Bone marrow (tissue), 2 donors: ENCODE results near the gene GPD2.
"Not testable (repeated sequence)": the region's sequence is repeated elsewhere in the genome, so short reads cannot be mapped to it uniquely, and the experiment has no call there.

ENCODE experiments used
- DNase-seq, 2 donors: peaks; one replicate each; lab custom pipeline; 2025; lab: John Stamatoyannopoulos, UW

Gene GPD2

DNA sequence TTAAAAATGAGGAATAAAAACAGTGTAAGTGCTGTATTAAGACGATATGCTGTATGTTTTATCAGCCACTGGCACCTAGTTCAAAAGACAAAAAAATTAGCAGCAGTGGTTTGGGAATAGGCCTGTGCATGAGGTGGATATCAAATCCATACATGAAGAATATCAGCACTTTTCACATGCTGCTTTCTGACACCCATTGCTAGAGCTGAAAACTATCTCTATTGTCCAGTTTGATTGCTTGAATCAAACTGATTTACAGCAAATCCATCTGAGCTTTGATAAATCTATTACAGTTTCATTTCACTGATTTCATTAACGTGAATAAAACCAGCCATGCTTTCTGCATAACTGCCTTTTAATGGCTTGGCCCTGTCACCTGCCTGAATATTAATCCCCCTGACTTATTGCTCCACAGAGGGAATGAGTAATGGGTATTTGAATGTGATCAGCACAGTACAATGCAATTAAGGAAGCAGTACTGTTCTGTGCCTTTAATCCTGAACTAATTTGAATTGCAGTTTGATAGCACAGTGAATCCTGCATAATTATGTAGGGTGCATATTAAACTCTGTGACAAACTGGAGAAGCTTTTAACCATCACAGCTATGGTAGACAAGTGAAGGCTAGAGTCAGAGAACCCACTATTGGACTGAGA is 154.0 kb downstream of the GPD2 start:
- DNase-seq = no peak

DNA sequence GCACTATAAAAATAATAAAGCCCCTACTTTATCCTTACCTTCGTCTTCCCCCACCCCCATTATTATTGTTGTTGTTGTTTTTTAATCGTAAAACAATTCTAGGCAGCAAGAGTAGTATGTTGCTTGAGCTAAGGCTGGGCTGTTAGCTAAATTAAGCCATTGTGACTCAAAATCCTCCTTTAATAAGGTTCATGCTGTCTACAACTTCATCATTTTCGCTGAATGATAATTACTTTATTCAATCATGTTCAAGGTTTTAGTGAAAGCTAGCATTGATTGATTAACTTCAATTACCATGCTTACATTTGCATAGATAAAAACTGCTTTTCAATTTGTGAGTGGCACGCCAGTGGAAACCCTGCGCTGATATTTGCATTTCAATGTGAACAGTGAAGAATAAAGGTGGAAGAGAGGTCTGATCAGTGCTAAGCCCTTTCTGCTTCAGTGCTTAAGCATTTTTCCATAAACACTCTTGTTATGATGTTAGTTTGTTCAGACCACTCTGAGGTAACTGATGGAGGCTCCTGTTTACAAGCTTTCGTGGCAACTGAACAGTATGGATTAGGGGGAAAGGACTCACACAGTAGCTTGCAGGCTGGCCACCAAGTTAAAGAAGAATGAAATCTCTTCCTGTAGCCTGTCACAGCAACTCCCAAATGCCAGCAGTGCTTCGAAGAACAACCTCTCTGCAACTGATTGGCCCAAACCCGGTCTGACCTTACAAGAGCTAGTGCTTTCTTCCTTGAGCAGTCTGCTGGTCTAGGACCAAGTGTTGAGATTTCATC is 156.8 kb downstream of the GPD2 start:
- no peak for DNase-seq

DNA sequence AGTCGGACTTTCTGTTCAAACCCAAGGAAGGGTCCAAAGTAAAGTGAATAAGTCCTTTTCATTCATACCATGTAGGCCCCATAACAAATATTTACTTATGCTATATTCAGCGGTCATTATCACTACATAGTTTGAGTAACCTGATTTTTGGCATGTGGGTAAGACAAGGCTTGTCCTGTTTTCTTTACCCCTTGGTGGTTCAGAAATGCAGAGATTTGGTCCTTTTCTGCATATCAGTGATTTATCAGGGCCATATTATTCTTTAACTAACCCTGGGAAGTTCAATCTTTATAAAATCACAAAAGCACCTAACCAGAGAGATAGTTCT is 157.4 kb downstream of the GPD2 start:
- no peak for DNase-seq

DNA sequence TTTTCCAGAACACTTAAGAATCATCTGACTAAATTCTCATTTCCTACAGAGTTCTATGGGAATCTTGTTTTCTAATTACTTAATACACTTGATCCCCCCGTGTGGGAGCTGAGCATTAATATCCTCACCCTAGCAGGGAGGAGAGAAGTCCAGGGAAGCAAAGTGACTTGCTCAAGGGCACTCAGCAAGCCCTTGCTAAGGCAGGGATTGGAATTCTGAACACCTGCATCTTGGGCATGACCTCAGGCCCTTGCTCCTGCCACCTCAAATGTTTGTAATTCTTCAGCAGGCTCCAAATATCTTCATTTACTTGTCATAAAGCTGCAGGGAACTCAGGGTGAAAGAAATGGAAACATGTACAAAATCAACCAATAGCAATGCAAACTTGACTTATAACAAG is 162.4 kb downstream of the GPD2 start:
- no peak for DNase-seq

DNA sequence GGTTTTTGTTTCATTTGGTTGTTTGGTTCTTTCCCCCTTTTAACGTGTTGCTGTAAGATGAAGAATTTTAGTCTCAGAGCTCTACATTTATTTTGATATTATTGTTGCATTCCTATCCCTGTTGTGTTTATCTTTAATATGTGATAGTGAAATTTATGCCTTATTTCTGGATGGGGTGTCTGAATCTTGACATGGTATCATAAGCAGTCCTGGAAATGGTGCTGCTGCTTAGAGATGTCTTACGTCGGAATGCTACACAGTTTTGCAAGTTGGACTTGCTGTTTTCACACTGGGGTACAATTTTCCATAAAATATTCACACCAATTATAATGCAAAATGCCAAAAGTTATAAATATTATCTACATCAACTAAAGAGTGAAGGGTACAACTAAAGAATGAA is 164.0 kb downstream of the GPD2 start:
- no peak for DNase-seq

DNA sequence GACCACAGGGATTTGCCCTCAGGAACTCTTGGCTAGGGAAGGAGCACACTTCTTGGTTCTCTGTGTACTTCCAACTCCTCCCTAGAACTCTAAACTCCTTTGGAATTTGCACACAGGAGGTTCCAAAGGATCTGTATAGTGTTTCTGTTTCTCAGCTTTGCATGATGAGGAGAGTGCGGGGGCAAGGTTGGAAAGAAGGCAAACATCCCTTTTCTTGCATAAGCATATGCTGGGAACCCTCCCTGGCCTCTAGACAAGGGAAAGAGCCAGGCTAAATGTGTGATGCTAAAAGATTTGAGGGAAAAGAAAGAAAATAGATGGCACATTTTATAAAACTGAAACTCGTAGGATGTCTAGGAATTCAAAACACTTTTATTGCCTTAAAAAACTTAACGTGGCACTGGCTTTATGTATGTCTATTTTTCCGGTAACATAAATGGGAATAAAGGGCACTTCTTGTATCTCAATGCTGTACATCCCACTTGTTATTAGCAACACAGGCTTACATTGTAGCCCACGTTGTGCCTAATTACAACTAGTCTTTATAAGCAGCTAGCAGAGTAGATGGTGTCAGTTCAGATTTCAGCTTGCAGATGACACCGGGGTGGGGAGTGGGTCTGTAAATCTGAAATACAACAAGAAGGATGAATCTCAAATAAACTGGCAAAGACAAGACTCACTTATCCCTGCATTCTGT is 165.8 kb downstream of the GPD2 start:
- DNase-seq = no peak

DNA sequence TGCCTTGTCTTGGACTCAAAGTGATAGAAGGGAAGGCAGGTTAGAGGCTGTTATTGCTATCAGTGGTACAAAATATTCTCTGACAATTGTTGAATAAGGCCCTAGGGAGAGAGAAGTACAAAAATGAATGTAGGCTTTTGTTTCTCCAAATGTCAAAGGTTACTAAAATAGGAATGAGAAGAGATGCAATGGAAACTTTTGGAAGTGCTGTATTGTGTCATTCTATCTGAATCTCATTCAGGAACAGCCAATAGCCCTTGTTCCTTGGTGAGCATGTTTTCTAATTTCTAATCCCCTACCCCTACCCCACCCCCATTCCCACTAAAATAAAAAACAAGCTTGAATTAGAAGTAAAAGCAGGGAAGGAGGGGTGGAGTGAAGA is 166.4 kb downstream of the GPD2 start:
- DNase-seq = no peak

DNA sequence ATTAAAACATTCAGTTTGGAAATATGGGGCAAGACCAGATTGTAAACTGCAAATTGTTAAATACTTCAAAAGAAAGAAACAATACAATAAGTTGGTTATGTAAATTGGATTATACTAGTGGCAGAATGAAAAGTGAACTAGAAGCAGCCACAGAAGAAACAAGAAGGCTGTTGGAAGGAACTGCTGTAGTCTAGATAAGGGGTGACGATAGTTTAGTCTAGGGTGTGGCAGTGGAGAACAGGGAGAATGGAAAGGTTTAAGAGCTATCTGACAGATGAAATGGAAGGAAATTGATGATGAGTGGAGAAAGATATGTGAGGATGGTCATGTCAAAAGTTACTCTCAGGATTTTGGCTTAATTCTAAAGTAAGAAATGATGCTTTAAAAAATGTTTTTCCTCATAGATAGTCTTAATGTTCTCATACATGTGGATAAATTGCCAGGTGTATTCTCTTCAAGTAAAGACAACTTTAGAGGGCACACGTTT is 179.7 kb downstream of the GPD2 start:
- no peak for DNase-seq

DNA sequence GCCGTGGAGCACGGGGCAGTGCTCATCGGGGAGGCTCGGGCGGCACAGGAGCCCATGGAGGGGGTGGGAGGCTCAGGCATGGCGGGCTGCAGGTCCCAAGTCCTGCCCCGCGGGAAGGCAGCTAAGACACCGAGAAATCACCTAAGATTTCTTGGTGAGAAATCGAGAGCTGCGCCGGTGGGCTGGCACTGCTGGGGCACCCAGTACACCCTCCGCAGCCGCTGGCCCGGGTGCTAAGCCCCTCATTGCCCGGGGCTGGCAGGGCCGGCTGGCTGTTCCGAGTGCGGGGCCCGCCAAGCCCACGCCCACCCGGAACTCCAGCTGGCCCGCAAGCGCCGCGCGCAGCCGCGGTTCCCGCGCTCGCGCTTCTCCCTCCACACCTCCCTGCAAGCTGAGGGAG is 181.9 kb downstream of the GPD2 start:
- not testable (repeated sequence) for DNase-seq

DNA sequence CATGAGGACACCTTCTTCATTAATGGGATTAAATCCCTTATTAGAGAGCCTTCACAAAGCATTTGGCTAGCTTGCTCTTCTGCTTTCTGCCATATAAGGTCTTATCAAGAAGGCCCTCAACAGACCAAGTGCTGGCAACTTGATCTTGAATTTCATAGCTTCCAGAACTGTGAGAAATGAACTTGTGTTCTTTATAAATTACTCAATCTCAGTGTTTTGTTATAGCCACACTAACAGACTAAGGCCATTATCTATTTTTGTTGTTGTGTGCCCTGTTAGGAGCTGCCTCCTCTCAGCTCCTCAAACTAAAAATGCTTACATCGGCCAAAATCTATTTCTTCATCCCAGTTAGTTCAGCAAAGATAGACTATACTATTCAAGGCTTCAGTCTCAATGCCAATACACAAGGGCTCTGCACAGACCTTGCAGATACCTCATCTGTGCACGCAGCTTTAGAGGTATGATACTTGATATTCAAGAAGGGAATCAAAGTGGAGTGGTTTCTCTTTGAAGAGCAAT is 182.9 kb downstream of the GPD2 start:
- DNase-seq = no peak

DNA sequence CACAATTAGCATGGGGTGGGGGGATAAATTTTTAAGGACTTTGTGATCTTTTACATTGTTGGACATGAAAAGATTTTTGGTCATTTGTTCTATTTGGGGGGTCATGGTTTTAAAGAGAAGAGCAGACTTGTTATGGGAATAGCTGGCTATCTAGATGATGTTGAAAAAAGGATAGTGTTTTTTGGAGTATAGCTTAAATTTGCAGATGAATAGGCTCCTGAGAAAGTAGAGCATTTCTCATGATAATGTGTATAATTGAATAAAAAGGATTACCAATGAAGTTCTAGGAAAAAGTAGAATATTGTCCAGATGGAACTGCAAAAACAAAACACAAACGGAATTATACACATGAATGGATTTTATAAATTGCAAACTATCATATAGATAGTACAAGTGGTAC is 186.3 kb downstream of the GPD2 start:
- DNase-seq = no peak

DNA sequence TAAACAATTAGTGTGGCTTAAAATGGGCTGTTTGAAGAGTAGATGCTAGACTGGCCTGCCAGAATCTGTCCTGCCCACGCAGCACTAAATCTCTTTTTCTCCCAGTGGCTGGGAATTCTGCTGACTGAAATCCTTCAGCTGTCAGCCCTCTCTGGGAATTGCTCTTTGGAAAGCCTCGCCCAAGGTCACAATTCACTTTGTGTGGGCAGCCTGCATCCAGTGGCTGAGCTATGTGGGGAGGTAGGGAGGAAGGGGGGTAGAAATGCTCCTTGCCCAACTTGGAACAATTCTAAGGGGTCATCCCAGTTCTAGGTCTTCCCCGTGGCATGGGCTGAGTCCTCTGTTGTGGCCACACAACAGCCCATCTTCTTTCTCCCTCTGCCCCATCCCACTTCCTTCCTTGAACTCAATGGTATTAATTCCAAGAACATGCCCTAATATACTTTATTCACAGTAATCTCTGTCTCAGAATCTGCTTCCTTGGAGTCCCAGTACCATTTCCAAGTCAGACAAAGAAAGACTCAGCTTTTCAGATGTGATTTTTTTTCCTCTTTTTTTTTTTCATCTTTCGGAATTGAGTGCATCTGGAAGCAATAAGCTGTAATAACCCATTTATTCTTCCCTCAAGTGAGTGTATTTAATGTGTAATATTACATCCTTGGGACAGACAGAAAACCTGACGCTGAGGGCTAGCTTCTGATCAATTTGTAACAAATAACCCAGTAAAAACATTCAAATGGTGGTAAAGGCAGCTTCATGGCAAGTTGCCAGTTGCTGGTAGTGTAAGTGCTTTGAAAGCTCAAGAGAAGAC is 189.4 kb downstream of the GPD2 start:
- no peak for DNase-seq

DNA sequence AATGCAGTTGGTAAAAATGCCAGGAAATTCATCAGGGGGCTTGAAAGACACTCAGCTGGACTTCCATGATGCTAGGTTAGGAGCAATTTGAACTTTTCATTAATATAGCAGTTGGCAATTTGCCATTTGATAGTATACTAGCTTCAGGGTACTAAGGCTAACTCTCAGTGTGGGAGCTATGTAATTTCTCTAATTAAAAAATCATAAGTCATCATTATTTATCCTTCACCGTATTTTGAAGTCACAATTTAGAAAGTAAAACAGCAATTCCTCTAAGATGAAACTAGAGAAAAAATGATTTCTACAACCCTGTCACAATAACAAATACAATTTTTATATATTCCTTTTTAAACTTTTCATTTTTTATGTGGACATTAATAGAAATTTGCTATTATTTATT is 190.8 kb downstream of the GPD2 start:
- no peak for DNase-seq

DNA sequence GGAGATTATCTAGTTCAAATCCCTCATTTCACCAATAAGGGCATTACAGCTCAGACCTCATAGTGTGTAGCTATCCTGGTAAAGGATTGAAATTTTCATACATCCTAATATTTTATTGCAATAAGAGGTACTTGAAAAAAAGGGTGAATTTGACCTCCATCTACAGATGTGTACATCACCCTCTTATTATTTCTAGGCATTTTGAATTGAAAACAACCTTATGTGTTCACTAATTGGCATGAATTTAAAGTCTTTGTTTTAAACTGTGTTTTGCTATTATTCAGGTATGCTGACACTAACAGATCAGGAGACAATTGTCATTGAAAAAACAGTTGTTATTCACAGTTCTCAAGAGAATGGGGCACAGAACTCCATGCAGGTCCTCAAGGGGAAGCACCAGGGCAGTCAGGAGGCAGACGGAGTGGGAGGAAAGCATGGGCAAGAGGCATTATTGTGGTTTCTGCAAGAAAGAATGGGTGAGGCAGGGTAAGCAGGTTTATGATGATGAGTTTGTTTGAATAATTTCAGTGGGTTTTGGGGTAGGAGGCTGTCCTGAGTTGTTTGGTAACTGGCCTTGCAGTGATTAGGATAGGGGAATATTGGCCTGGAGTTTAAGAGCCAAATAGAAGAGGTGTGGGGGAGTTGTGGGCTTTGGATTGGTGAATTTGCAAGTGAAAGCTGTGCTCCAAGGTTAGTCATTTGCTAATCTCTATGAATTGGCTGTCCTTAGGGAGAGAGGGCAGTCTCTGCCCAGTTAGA is 194.6 kb downstream of the GPD2 start:
- DNase-seq = no peak

DNA sequence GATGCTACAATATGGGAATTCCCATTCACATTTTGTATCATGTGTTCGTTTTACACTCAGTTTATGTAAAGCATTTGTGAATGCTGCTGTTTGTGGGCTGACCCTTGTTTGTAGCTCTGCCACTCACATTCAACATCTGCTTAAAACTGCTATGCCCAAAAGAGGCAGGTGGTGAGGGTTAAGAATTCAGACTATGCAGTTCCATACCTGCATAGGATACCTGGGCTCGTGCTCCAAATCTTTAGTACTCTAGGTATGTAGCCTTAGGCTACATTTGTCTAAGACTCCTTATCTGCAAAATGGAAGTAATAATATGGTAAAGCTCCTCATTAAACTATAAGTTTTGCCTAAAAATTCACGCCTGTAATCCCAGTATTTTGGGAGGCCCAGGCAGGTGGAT is 199.5 kb downstream of the GPD2 start:
- DNase-seq = no peak
